GM04503 (cell line): ENCODE results near the gene FAHD1.

Experiments
- DNase-seq: peaks from one replicate; pipeline ENCODE4 v3.0.0-alpha.2; 2012; ENCODE audit warnings: low read depth

Gene FAHD1

GRCh38 chr16:1817716-1818115, 9.3 kb upstream of the FAHD1 start:
- DNase-seq: no peak

GRCh38 chr16:1818204-1818872, 8.7 kb upstream of the FAHD1 start:
- no peak for DNase-seq

- no peak for DNase-seq
Measured at GRCh38 chr16:1818873-1819525, 8.0 kb upstream of the FAHD1 start.

- no peak for DNase-seq
Measured at GRCh38 chr16:1819611-1820010, 7.4 kb upstream of the FAHD1 start.

- DNase-seq: no peak
Measured at GRCh38 chr16:1820096-1820945, 6.7 kb upstream of the FAHD1 start.

GRCh38 chr16:1820946-1821290, 6.1 kb upstream of the FAHD1 start:
- DNase-seq: no peak

- no peak for DNase-seq
Measured at GRCh38 chr16:1821861-1822611, 5.0 kb upstream of the FAHD1 start.

- no peak for DNase-seq
Measured at GRCh38 chr16:1822801-1823200, 4.2 kb upstream of the FAHD1 start.

GRCh38 chr16:1823821-1824220, 3.2 kb upstream of the FAHD1 start:
- no peak for DNase-seq

- no peak for DNase-seq
Measured at GRCh38 chr16:1825381-1825863, 1.6 kb upstream of the FAHD1 start.

- DNase-seq: no peak
Measured at GRCh38 chr16:1825864-1826690, 929 bp upstream of the FAHD1 start.

- no peak for DNase-seq
Measured at GRCh38 chr16:1828645-1829410, 1.8 kb downstream of the FAHD1 start.

- no peak for DNase-seq
Measured at GRCh38 chr16:1830213-1830612, 3.2 kb downstream of the FAHD1 start.

GRCh38 chr16:1831186-1832075, 4.4 kb downstream of the FAHD1 start:
- DNase-seq: no peak

GRCh38 chr16:1832838-1833454, 5.9 kb downstream of the FAHD1 start:
- no peak for DNase-seq

GRCh38 chr16:1834096-1834495, 7.1 kb downstream of the FAHD1 start:
- no peak for DNase-seq

GRCh38 chr16:1839554-1839953, 12.5 kb downstream of the FAHD1 start:
- DNase-seq: peak; percentile 42

- no peak for DNase-seq
Measured at GRCh38 chr16:1845985-1846384, 19.0 kb downstream of the FAHD1 start.

GRCh38 chr16:1846416-1846815, 19.4 kb downstream of the FAHD1 start:
- DNase-seq: no peak
